GM23248 (cell line): ENCODE measurements around the gene AKAP13.

Experiments
- EZH2 ChIP-seq: fragments of 200-600 bp; sonication (generic); IDR thresholded peaks from 2 replicates; pipeline ENCODE4 v1.6.1; 2018; ENCODE audit warnings: antibody characterized with exemption, mild to moderate bottlenecking; ENCODE audit not compliant: insufficient read depth, poor library complexity, severe bottlenecking
- EZH2phosphoT487 ChIP-seq: fragments of 200-600 bp; sonication (generic); IDR thresholded peaks from 2 replicates; pipeline ENCODE4 v1.6.1; 2018; ENCODE audit warnings: antibody characterized with exemption, moderate library complexity, mild to moderate bottlenecking, low read depth; ENCODE audit not compliant: insufficient read depth

DNA sequence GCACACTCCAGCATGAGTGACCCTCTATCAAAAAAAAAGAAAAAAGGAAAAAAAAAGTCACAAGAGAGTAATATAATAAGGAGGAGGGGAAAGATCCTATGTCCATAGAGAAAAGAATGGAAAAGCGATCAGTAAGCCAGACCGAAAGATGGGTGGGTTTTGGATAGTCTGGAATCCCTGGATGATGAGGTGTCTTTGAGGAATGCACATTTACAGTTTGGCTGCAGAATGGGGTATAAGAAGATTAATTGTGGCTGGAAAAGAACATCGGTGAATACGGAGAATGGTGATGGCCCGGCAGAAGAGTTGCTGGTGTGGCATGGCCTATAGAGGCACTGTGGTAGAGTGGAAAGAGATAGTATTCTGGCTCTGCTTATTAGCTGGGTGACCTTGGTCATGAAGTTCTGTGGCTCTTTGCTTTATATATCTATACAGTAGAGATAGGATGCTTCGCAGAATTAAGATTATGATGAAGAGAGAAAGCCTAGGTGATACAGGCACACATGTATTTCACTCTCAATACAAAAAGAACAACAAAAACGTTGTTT, 187.9 kb downstream of the AKAP13 start:
- no peak for TF ChIP-seq EZH2phosphoT487
- TF ChIP-seq EZH2, result no peak
